GM23338 (cell line): Measurements from ENCODE around the gene LLGL1. TPM values are rescaled to one million over a fixed set of nuclear protein-coding genes. Genes with fewer than 3 reads are reported as not detected.

Experiments
- ATAC-seq: fragments of 200-7000 bp; cut with Tn5 transposase; 3 replicates; pipeline ENCODE4 v1.9.1; 2020
- DNase-seq: peaks from one replicate; pipeline ENCODE4 v3.0.0-alpha.2; 2015; ENCODE audit warnings: low spot score
- H2AFZ ChIP-seq: fragments of 200-600 bp; sonication (generic); 2 replicates; pipeline ENCODE4 v1.8.0; 2016; ENCODE audit warnings: antibody characterized with exemption, mild to moderate bottlenecking, moderate library complexity
- H3F3A ChIP-seq: fragments of 200-600 bp; sonication (generic); replicated peaks from 2 replicates; pipeline ENCODE4 v1.8.0; 2017; ENCODE audit warnings: antibody characterized with exemption, mixed run types, low read depth
- H3K27ac ChIP-seq: fragments of 200-600 bp; sonication (generic); 2 replicates; pipeline ENCODE4 v1.6.1; 2016; ENCODE audit warnings: low read depth
- H3K27me3 ChIP-seq: fragments of 200-600 bp; sonication (generic); 2 replicates; pipeline ENCODE4 v1.8.0; 2016; ENCODE audit warnings: mild to moderate bottlenecking, mixed run types, moderate library complexity; ENCODE audit not compliant: insufficient read depth
- H3K36me3 ChIP-seq: fragments of 200-600 bp; sonication (generic); 2 replicates; pipeline ENCODE4 v1.8.0; 2016; ENCODE audit warnings: mild to moderate bottlenecking; ENCODE audit not compliant: insufficient read depth
- H3K4me1 ChIP-seq: fragments of 200-600 bp; sonication (generic); 2 replicates; pipeline ENCODE4 v1.8.0; 2016; ENCODE audit warnings: mild to moderate bottlenecking, moderate library complexity; ENCODE audit not compliant: insufficient read depth
- H3K4me2 ChIP-seq: fragments of 200-600 bp; sonication (generic); 2 replicates; pipeline ENCODE4 v1.7.1; 2017; ENCODE audit warnings: mixed run types
- H3K4me3 ChIP-seq: fragments of 200-600 bp; sonication (generic); 2 replicates; pipeline ENCODE4 v1.6.1; 2016; ENCODE audit warnings: mixed run types
- H3K79me2 ChIP-seq: fragments of 200-600 bp; sonication (generic); replicated peaks from 2 replicates; pipeline ENCODE4 v1.8.0; 2017; ENCODE audit warnings: mild to moderate bottlenecking; ENCODE audit not compliant: insufficient read depth
- H3K9me2 ChIP-seq: fragments of 200-600 bp; sonication (generic); 2 replicates; pipeline ENCODE4 v1.8.0; 2017; ENCODE audit not compliant: insufficient read depth
- H4K20me1 ChIP-seq: fragments of 200-600 bp; sonication (generic); replicated peaks from 2 replicates; pipeline ENCODE4 v1.8.0; 2017; ENCODE audit warnings: mild to moderate bottlenecking; ENCODE audit not compliant: insufficient read depth
- H3K27ac Mint-ChIP-seq: 2 replicates; pipeline ENCODE4 v1.8.0; 2020; ENCODE audit warnings: inconsistent platforms, mild to moderate bottlenecking, moderate library complexity, mixed read lengths
- H3K27me3 Mint-ChIP-seq: 3 replicates; pipeline ENCODE4 v1.8.0; 2022; ENCODE audit warnings: low read depth, mild to moderate bottlenecking, moderate library complexity, mixed read lengths, inconsistent platforms; ENCODE audit not compliant: insufficient read depth, poor library complexity
- H3K36me3 Mint-ChIP-seq: 3 replicates; pipeline ENCODE4 v1.8.0; 2021; ENCODE audit warnings: low read depth, mild to moderate bottlenecking, inconsistent platforms, moderate library complexity, mixed read lengths
- H3K4me1 Mint-ChIP-seq: 3 replicates; pipeline ENCODE4 v1.8.0; 2020; ENCODE audit warnings: mild to moderate bottlenecking, inconsistent platforms, mixed read lengths
- H3K4me3 Mint-ChIP-seq: 3 replicates; pipeline ENCODE4 v1.8.0; 2021; ENCODE audit warnings: moderate library complexity, mild to moderate bottlenecking, inconsistent platforms, mixed read lengths
- H3K9me3 Mint-ChIP-seq: 3 replicates; pipeline ENCODE4 v1.8.0; 2020; ENCODE audit warnings: moderate library complexity, mild to moderate bottlenecking, inconsistent platforms, mixed read lengths
- CREB1 ChIP-seq: fragments of 250-450 bp; sonication (Bioruptor Pico); IDR thresholded peaks from 2 replicates; pipeline ENCODE4 v1.5.0; 2020; ENCODE audit warnings: low read depth, mild to moderate bottlenecking, moderate library complexity
- CTCF ChIP-seq, 2 experiments: fragments of 200-600 bp in 1 of 2; sonication (generic) in 1 of 2; conservative IDR thresholded peaks; 2 replicates each; pipeline versions ENCODE4 v1.5.1 to v1.6.1; 2016 to 2017; ENCODE audit warnings: antibody characterized with exemption in 2 of 2, low read depth in 2 of 2, mild to moderate bottlenecking in 2 of 2, moderate library complexity in 1 of 2
- ETS1 ChIP-seq: IDR thresholded peaks from 2 replicates; pipeline ENCODE4 v1.6.1; 2016; ENCODE audit warnings: antibody characterized with exemption
- EZH2 ChIP-seq: fragments of 200-600 bp; sonication (generic); IDR thresholded peaks from one replicate; pipeline ENCODE4 v1.8.0; 2017; ENCODE audit warnings: antibody characterized with exemption, mild to moderate bottlenecking, low read depth; ENCODE audit not compliant: unreplicated experiment
- EZH2phosphoT487 ChIP-seq: fragments of 200-600 bp; sonication (generic); IDR thresholded peaks from one replicate; pipeline ENCODE4 v1.8.1; 2018; ENCODE audit warnings: antibody characterized with exemption; ENCODE audit not compliant: unreplicated experiment
- JUNB ChIP-seq: IDR thresholded peaks from one replicate; pipeline ENCODE4 v1.6.1; 2016; ENCODE audit warnings: antibody characterized with exemption; ENCODE audit not compliant: unreplicated experiment
- NANOG ChIP-seq: IDR thresholded peaks from 2 replicates; pipeline ENCODE4 v1.6.1; 2016; ENCODE audit warnings: antibody characterized with exemption, borderline replicate concordance
- POLR2AphosphoS5 ChIP-seq: IDR thresholded peaks from 2 replicates; pipeline ENCODE4 v1.6.1; 2016; ENCODE audit warnings: antibody characterized with exemption, low read depth
- STAT1 ChIP-seq: IDR thresholded peaks from one replicate; pipeline ENCODE4 v1.6.1; 2016; ENCODE audit warnings: antibody characterized with exemption; ENCODE audit not compliant: unreplicated experiment
- ZNF331 ChIP-seq: fragments of 250-450 bp; sonication (Bioruptor Pico); IDR thresholded peaks from 2 replicates; pipeline ENCODE4 v1.5.0; 2020; ENCODE audit warnings: low read depth, mild to moderate bottlenecking, moderate library complexity
- ZNF462 ChIP-seq: fragments of 250-450 bp; sonication (Bioruptor Pico); IDR thresholded peaks from 2 replicates; pipeline ENCODE4 v1.5.0; 2020; ENCODE audit warnings: mild to moderate bottlenecking, moderate library complexity
- polyA plus RNA-seq: library from polyadenylated mRNA; unstranded; fragments of >200 nt; fragmentation: Nextera tagmentation; extraction: Ambion mirVana; gene quantifications from 2 replicates; pipeline ENCODE4 v1.2.1, GENCODE V29; 2016
- total RNA-seq: library from RNA; depleted of rRNA; stranded (reverse); fragments of >200 nt; shearing (Covaris generic); gene quantifications from 2 replicates; pipeline ENCODE4 v1.2.3, GENCODE V29; 2014

Gene LLGL1
- total and polyA plus RNA-seq, 2 experiments from 2014 or later, result 5.9 to 129 TPM

GRCh38 chr17:18177722-18178121 lies 47.7 kb upstream of the LLGL1 start (continued):
- TF ChIP-seq POLR2AphosphoS5 (no peak), ETS1 (no peak), CTCF (conservative IDR thresholded peaks at IDR 0.05; ENCODE audit: low read depth in 2 of 2) (no peak), EZH2 (no peak), ZNF331 (CRISPR knock-in tag) (no peak), CREB1 (CRISPR knock-in tag) (no peak)

GRCh38 chr17:18179196-18179595 lies 46.2 kb upstream of the LLGL1 start:
- peak overlapping the region; percentile 63 for H2AFZ ChIP-seq
- Mint-ChIP-seq H3K27me3 (peaks cover 6% of the 10 kb centered on the region), H3K9me3 (no peaks in the 10 kb centered on the region), H3K36me3 (no peaks in the 10 kb centered on the region), H3K4me3 (no peak overlapping the region), H3K27ac (no peak overlapping the region), H3K4me1 (peaks cover 9% of the 10 kb centered on the region; the same call in 2 of the 3 replicates)
- H3K4me1 ChIP-seq, result no peaks in the 10 kb centered on the region; the same call in 1 of the 2 replicates
- TF ChIP-seq EZH2 (no peak), JUNB (no peak), EZH2phosphoT487 (no peak)
- H3K9me2 ChIP-seq, result no peaks in the 10 kb centered on the region
- H3F3A ChIP-seq, result peaks cover 12% of the 10 kb centered on the region
- H3K79me2 ChIP-seq, result peaks cover under 1% of the 10 kb centered on the region; the same call in 1 of the 2 replicates
- DNase-seq, result no peak
- H3K36me3 ChIP-seq, result no peaks in the 10 kb centered on the region
- no peak for ATAC-seq
- no peak overlapping the region for H3K27ac ChIP-seq
- no peak overlapping the region for H3K4me2 ChIP-seq
- H3K27me3 ChIP-seq, result no peaks in the 10 kb centered on the region
- no peak overlapping the region for H3K4me3 ChIP-seq
- H4K20me1 ChIP-seq, result no peaks in the 10 kb centered on the region

- H3K4me3 Mint-ChIP-seq, result no peak overlapping the region
- Histone ChIP-seq H3K27me3 (no peaks in the 10 kb centered on the region), H3K9me2 (no peaks in the 10 kb centered on the region), H3K79me2 (peaks cover 6% of the 10 kb centered on the region), H3K27ac (no peak overlapping the region), H3F3A (peaks cover 15% of the 10 kb centered on the region), H3K36me3 (no peaks in the 10 kb centered on the region), H3K4me3 (no peak overlapping the region), H3K4me1 (no peaks in the 10 kb centered on the region; the same call in 1 of the 2 replicates), H2AFZ (no peak overlapping the region; the same call in 1 of the 2 replicates), H3K4me2 (no peak overlapping the region), H4K20me1 (peaks cover 1% of the 10 kb centered on the region; the same call in 1 of the 2 replicates)
- DNase-seq (no peak), ATAC-seq (no peak)
- TF ChIP-seq NANOG (no peak), EZH2phosphoT487 (no peak), STAT1 (no peak), ZNF462 (CRISPR knock-in tag) (no peak), EZH2 (no peak)
- H3K4me1 Mint-ChIP-seq, result peaks cover 10% of the 10 kb centered on the region; the same call in 2 of the 3 replicates
- peaks cover 12% of the 10 kb centered on the region for H3K27me3 Mint-ChIP-seq
- H3K27ac Mint-ChIP-seq, result no peak overlapping the region
- H3K36me3 Mint-ChIP-seq, result peaks cover under 1% of the 10 kb centered on the region
- no peaks in the 10 kb centered on the region for H3K9me3 Mint-ChIP-seq
Observed at GRCh38 chr17:18179804-18180203, 45.6 kb upstream of the LLGL1 start.
